GM18870 (cell line): Measurements from ENCODE around the gene APOA4.
"Not testable (repeated sequence)": the region's sequence is repeated elsewhere in the genome, so short reads cannot be mapped to it uniquely, and the experiment has no call there.

Experiments used
- ATAC-seq: cut with Tn5 transposase; IDR thresholded peaks from one replicate; pipeline ENCODE4 v1.9.1; 2021; ENCODE audit warnings: moderate library complexity; ENCODE audit not compliant: unreplicated experiment

APOA4 gene

GRCh38 chr11:116807601-116808261 is 15.4 kb downstream of the APOA4 start:
- no peak for ATAC-seq

- ATAC-seq = no peak
These were observed 19.1 kb downstream of the APOA4 start for GRCh38 chr11:116804001-116804400.

- ATAC-seq = not testable (repeated sequence)
These were observed 21.4 kb downstream of the APOA4 start for GRCh38 chr11:116801662-116802061.

DNA sequence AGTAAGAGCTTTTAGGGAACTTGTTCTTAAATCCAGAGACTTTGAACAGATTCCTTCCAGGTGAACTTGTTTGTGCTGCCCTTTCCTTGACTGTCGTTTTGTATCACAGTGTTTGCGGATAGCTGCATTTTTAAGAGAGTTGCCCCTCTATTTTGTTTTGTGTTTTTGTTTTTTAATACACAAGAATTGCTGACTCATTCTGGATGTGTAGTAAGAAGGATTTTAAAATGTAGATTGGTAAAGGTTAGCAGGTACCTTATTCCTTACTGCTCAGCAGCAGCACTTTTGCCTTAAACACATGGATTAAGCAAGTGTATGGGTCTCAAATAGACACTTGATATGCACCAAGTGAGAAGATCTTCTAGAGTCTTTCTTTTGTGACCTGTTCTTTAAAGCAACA is 22.5 kb downstream of the APOA4 start:
- ATAC-seq = no peak

DNA sequence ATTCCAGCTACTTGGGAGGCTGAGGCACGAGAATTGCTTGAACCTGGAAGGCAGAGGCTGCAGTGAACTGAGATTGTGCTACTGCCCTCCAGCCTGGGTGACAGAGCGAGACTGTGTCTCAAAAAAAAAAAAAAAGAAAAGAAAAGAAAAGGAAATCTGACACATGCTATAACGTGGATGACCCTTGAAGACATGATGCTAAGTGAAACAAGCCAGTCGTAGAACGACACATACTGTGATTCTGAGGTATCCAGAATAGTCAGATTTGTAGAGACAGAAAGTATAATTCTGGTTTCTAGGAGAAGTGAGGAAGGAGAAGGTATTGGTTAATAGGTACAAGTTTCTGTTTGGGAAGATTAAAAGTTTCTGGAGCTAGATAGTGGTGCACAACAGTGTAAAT is 24.7 kb downstream of the APOA4 start:
- no peak for ATAC-seq

DNA sequence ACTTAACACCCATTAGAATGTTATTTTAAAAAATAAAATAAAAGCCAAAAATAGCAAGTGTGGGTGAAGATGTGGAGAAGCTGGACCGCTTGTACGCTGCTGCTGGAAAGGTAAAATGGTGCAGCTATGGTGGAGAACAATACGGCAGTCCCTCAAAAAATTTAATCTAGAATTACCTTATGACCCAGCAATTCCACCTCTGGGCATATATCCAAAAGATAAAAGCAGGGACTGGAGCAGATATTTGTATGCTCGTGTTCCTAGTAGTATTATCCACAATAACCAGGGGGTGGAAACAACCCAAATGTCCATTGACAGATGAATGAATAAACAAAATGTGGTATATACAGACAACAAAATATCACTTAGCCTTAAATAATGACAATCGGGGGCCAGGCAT is 25.3 kb downstream of the APOA4 start:
- no peak for ATAC-seq

- no peak for ATAC-seq
These were observed 26.6 kb downstream of the APOA4 start for GRCh38 chr11:116796548-116796947.

DNA sequence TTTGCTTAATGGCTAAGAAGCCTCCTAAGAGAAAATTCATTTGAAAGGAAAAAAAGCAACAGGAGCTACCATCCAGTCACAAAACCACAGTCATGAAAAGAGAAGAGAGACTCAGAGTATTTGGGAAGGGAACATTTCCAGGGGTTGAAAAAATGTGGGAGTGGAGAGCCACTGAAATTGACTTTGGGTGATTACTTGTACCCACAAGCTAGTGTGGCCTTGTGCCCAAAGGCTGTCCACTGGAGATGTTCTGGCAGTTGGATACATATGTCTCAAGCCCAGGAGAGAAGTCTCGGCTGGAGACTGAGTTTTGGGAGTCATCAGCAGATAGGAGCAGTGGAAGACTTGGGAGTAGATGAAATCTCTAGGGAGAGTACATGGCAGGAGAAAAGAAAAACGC is 28.3 kb downstream of the APOA4 start:
- ATAC-seq = no peak

- no peak for ATAC-seq
These were observed 29.4 kb downstream of the APOA4 start for GRCh38 chr11:116793772-116794097.

DNA sequence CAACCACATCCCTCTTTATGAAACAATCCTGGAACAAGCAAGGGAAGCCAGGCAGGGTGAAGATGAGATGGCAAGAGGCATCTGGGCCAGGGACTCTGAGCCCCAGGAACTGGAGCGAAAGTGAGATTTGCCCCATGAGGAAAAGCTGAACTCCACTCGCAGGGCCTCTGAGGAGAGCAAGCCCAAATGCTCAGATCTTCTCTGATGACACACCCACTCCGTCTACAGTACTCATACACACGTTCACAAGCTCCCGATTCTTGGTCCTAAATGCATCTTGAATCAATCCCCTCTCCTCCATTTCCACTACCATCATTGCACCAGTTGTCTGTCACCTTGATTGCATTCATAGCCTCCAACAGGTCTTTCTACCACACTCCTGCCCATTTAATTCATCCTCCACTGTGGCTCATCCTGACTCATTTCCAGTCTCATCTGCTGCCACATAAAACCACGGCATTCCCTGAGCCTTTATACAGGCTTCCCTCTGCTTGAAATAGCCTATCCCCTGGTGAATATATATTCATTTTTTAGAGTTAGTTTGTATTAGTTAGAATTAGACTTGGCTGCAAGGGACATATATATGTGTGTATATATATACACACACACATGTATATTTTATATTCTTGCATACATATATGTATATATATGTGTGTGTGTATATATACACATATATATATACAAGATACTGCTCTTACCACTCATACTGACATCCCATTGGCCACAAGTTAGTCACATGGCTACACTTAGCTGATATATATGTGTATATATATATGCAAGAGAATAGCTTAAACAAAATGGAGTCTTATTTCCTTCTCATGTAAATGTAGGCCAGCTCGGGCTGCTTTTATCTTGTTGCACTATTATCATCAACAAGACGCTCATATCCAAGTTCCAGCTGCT is 30.0 kb downstream of the APOA4 start:
- ATAC-seq = no peak

DNA sequence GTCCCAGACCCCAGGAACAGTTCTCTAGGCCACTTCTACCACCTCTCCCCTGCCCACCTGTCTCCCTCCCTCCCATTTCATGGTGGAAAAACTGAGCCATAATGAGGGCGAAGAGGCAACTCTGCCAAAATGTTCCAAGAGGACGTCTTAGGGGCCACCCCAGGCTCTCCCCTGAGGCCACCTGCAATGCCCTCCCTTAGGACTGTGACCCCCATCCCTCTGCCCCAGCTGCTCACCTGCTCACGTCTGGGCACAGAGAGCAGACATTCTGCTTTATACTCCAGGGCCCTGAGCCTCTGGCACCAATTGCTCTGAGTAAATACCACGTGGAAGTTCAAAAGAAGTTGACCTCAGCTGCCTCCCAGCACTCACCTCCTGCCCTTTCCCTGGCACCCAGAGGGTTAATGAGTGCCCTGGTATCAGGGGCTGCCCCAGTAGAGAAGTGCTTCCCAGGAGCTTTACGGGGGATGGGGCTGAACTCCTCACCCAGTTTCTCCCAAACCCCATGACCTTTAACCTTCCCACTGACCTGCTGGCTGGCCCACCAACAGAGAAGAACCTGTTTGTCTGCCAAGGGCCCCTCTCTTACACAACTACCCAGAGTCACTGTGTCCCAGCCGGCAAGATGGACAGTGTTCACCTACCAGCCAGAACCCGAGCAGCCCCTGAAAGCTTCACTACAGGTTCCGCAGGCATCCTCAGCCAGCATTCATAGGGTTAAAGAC is 30.8 kb downstream of the APOA4 start:
- no peak for ATAC-seq

- no peak for ATAC-seq
These were observed 31.3 kb downstream of the APOA4 start, which contains the start of gene APOA5 for GRCh38 chr11:116791813-116792143. Gene APOA5 (minus strand): TSS chr11:116791879. CDS start chr11:116791860, 19 bp downstream.

DNA sequence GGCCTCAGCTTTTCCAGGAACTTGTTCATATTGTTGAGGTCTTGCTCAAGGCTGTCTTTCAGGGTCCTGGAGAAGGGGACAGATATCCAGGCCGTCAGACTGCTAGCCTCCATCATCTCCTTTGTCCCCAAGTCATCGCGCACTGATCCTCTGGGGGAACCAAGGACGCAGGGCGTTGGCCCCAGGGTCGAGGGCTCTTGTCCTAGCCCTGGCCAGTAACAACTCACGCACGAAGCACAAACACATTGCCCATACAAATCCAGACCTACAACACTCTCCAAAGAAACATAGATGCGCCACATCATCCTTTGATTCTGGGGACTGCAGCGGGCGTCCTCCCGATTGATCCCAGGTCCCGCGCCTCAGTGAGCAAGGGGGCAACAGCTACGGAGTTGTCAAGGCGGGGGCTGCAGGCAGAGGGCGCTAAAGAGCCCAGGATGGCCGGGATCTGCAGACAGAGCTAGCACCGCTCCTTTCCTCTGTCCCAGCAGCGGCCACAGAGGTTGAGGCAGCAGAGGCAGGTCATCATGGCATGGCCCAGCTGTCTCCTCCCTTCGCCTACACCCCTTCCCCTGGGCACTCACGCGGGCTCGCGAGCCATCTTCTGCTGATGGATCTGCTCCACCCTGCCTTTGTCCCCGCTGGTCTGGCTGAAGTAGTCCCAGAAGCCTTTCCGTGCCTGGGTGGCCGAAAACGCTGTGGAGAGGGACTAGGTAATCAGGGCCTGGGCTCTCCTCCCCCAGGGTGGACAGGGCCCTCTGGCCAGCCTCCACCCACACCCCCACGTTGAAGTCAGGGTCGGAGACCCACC is 31.9 kb downstream of the APOA4 start:
- no peak for ATAC-seq

- no peak for ATAC-seq
These were observed 32.7 kb downstream of the APOA4 start for GRCh38 chr11:116790167-116791001.

- no peak for ATAC-seq
These were observed 34.1 kb downstream of the APOA4 start for GRCh38 chr11:116788975-116789374.

GRCh38 chr11:116788534-116788933 is 34.6 kb downstream of the APOA4 start:
- no peak for ATAC-seq

GRCh38 chr11:116787786-116788486 is 35.2 kb downstream of the APOA4 start, which contains the start of gene ZPR1:
Gene ZPR1 (minus strand): TSS chr11:116788023. CDS start chr11:116787990, 33 bp downstream.
- ATAC-seq = no peak

DNA sequence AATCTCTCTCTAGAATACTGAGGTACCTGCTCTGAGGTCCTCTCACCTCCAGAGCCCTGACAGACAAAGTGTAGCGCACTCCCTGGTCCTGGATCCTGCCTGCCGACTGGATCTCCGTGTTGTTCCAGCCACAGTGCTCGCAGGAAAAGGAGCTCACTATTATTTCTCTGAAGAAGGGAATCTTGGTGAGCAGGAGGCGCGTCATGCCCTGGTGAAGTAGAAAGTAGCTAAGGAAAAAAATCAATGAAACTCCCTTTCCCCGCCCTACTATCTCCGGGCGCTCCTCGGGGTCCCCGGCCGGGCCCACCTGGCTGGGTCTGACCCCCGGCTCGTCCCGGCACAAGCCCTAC is 35.7 kb downstream of the APOA4 start:
- no peak for ATAC-seq

- ATAC-seq = no peak
These were observed 36.1 kb downstream of the APOA4 start for GRCh38 chr11:116786966-116787365.
